ENCODE measurements around the gene GATAD2A.
"Not testable (repeated sequence)": the region's sequence is repeated elsewhere in the genome, so short reads cannot be mapped to it uniquely, and the experiment has no call there.

The GATAD2A gene

GRCh38 chr19:19438366-19439175 lies 33.1 kb downstream of the GATAD2A start:
- in situ Hi-C loops (cut with HindIII; ENCODE audit: low pct_ligation_motif_present, low pct_unique_long_range_greater_than_20kb, low sequenced_read_pairs): no loop called here
- no peak for DNase-seq

GRCh38 chr19:19439176-19439482 lies 33.7 kb downstream of the GATAD2A start:
- DNase-seq: no peak

GRCh38 chr19:19443283-19443682 lies 37.8 kb downstream of the GATAD2A start:
- no peak for DNase-seq
- in situ Hi-C loops (cut with HindIII; ENCODE audit: low pct_ligation_motif_present, low pct_unique_long_range_greater_than_20kb, low sequenced_read_pairs): no loop called here

More at GRCh38 chr19:19439176-19439482, 33.7 kb downstream of the GATAD2A start:
- in situ Hi-C loops (cut with HindIII; ENCODE audit: low pct_ligation_motif_present, low pct_unique_long_range_greater_than_20kb, low sequenced_read_pairs): no loop called here

- DNase-seq: no peak
- in situ Hi-C loops (cut with HindIII; ENCODE audit: low pct_ligation_motif_present, low pct_unique_long_range_greater_than_20kb, low sequenced_read_pairs): no loop called here
Observed at GRCh38 chr19:19443902-19444680, 38.6 kb downstream of the GATAD2A start.

GRCh38 chr19:19444681-19445155 lies 39.2 kb downstream of the GATAD2A start:
- in situ Hi-C loops (cut with HindIII; ENCODE audit: low pct_ligation_motif_present, low pct_unique_long_range_greater_than_20kb, low sequenced_read_pairs): no loop called here
- no peak for DNase-seq

- in situ Hi-C loops (cut with HindIII; ENCODE audit: low pct_ligation_motif_present, low pct_unique_long_range_greater_than_20kb, low sequenced_read_pairs): no loop called here
- no peak for DNase-seq
Observed at GRCh38 chr19:19445288-19445687, 39.8 kb downstream of the GATAD2A start.

- in situ Hi-C loops (cut with HindIII; ENCODE audit: low pct_ligation_motif_present, low pct_unique_long_range_greater_than_20kb, low sequenced_read_pairs): no loop called here
- DNase-seq: no peak
Observed at GRCh38 chr19:19445911-19446361, 40.5 kb downstream of the GATAD2A start.

GRCh38 chr19:19446655-19447437 lies 41.4 kb downstream of the GATAD2A start:
- in situ Hi-C loops (cut with HindIII; ENCODE audit: low pct_ligation_motif_present, low pct_unique_long_range_greater_than_20kb, low sequenced_read_pairs): no loop called here
- DNase-seq: no peak

- in situ Hi-C loops (cut with HindIII; ENCODE audit: low pct_ligation_motif_present, low pct_unique_long_range_greater_than_20kb, low sequenced_read_pairs): no loop called here
- no peak for DNase-seq
Observed at GRCh38 chr19:19447536-19448237, 42.2 kb downstream of the GATAD2A start.

GRCh38 chr19:19448238-19448544 lies 42.7 kb downstream of the GATAD2A start:
- in situ Hi-C loops (cut with HindIII; ENCODE audit: low pct_ligation_motif_present, low pct_unique_long_range_greater_than_20kb, low sequenced_read_pairs): no loop called here

GRCh38 chr19:19451429-19452242 lies 46.2 kb downstream of the GATAD2A start:
- DNase-seq: no peak
- in situ Hi-C loops (cut with HindIII; ENCODE audit: low pct_ligation_motif_present, low pct_unique_long_range_greater_than_20kb, low sequenced_read_pairs): no loop called here

More at GRCh38 chr19:19448238-19448544, 42.7 kb downstream of the GATAD2A start:
- DNase-seq: no peak

GRCh38 chr19:19452243-19453124 lies 47.0 kb downstream of the GATAD2A start:
- in situ Hi-C loops (cut with HindIII; ENCODE audit: low pct_ligation_motif_present, low pct_unique_long_range_greater_than_20kb, low sequenced_read_pairs): no loop called here
- DNase-seq: no peak

- no peak for DNase-seq
- in situ Hi-C loops (cut with HindIII; ENCODE audit: low pct_ligation_motif_present, low pct_unique_long_range_greater_than_20kb, low sequenced_read_pairs): no loop called here
Observed at GRCh38 chr19:19453125-19453454, 47.6 kb downstream of the GATAD2A start.

- in situ Hi-C loops (cut with HindIII; ENCODE audit: low pct_ligation_motif_present, low pct_unique_long_range_greater_than_20kb, low sequenced_read_pairs); DNase-seq: not testable (repeated sequence)
Observed at GRCh38 chr19:19455166-19455919, 49.9 kb downstream of the GATAD2A start.

GRCh38 chr19:19457671-19458070 lies 52.2 kb downstream of the GATAD2A start:
- no peak for DNase-seq
- in situ Hi-C loops (cut with HindIII; ENCODE audit: low pct_ligation_motif_present, low pct_unique_long_range_greater_than_20kb, low sequenced_read_pairs): no loop called here

- no peak for DNase-seq
- in situ Hi-C loops (cut with HindIII; ENCODE audit: low pct_ligation_motif_present, low pct_unique_long_range_greater_than_20kb, low sequenced_read_pairs): no loop called here
Observed at GRCh38 chr19:19458110-19458816, 52.8 kb downstream of the GATAD2A start.

Data from ACHN (cell line).